ENCODE results near the gene ADAMTS2. TPM values are rescaled to one million over a fixed set of nuclear protein-coding genes. Genes with fewer than 3 reads are reported as not detected.

Gene ADAMTS2
- total and polyA plus RNA-seq, 3 donors from 2014 or later: 10.9 to 19.8 (median 13.6) TPM

DNA sequence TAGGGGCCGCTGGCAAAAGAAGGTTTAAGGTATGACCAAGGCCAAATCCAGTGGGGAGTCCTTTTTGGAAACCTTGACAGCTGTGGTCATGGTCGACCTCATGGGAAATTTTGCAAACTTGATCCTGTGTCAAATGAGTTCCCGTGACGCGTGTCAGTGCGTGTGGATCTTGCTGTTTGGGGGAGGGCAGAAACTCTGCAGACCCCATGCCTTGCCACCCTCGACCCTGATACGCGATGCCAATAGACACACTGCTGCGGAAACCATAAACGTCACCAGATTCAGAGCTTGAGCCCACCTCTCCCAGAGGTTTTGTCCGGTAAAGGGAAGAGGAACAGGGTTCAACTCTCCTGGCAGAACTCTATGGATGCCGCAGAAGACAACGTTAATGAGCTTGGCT, 104.7 kb downstream of the ADAMTS2 start:
- Histone ChIP-seq H3K27ac (no peak overlapping the region), H3K27me3 (no peaks in the 10 kb centered on the region), H3K4me3 (no peak overlapping the region), H3K36me3 (ENCODE audit: low read depth, missing control alignments) (no peaks in the 10 kb centered on the region), H3K9me3 (no peaks in the 10 kb centered on the region), H3K4me1 (no peaks in the 10 kb centered on the region)
- 92 to 94% methylated on average over 14 of the region's 14 CpGs for WGBS, 2 donors
- TF ChIP-seq CTCF (IDR thresholded peaks at IDR 0.05) (no peak), POLR2A (IDR thresholded peaks at IDR 0.05) (no peak)
- no peak for DNase-seq
- intact Hi-C loops (cut with DNase I; ENCODE audit: low total_unique reads): no loop called here

GRCh38 chr5:179239256-179240135, 105.8 kb downstream of the ADAMTS2 start:
- no peak overlapping the region for H3K4me3 ChIP-seq
- H3K4me1 ChIP-seq: no peaks in the 10 kb centered on the region
- no peak for DNase-seq
- no peaks in the 10 kb centered on the region for H3K27me3 ChIP-seq
- TF ChIP-seq CTCF (IDR thresholded peaks at IDR 0.05) (no peak), POLR2A (IDR thresholded peaks at IDR 0.05) (no peak)
- intact Hi-C loops (cut with DNase I; ENCODE audit: low total_unique reads): no loop called here
- H3K36me3 ChIP-seq (ENCODE audit: low read depth, missing control alignments): no peaks in the 10 kb centered on the region
- H3K9me3 ChIP-seq: no peaks in the 10 kb centered on the region
- H3K27ac ChIP-seq: no peak overlapping the region
- WGBS, 2 donors: 93 to 95% methylated on average over 23 of the region's 23 CpGs

DNA sequence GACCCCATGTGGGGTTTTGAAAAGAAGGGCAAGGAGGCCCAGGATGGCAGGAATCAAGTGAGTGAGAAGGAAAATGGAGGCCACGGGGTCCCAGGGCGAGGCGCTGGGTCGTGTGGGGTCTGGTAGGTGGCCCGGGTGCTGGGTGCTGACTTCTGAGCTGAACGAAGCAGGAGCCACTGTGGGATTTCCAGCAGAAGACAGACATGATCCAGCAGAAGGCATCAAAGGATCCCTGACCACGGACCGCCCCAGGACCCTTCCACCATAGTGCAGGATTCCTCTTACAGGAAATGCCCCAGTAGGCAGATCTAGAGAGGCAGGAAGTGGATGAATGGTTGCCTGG, 106.7 kb downstream of the ADAMTS2 start:
- no peak for TF ChIP-seq CTCF (IDR thresholded peaks at IDR 0.05)
- TF ChIP-seq POLR2A (IDR thresholded peaks at IDR 0.05): no peak
- H3K27ac ChIP-seq: no peak overlapping the region
- WGBS, 2 donors: 91 to 96% methylated on average over 8 of the region's 8 CpGs
- H3K4me3 ChIP-seq: no peak overlapping the region
- intact Hi-C loops (cut with DNase I; ENCODE audit: low total_unique reads): no loop called here
- no peaks in the 10 kb centered on the region for H3K4me1 ChIP-seq
- no peaks in the 10 kb centered on the region for H3K36me3 ChIP-seq (ENCODE audit: low read depth, missing control alignments)
- H3K9me3 ChIP-seq: no peaks in the 10 kb centered on the region
- no peak for DNase-seq
- H3K27me3 ChIP-seq: no peaks in the 10 kb centered on the region

DNA sequence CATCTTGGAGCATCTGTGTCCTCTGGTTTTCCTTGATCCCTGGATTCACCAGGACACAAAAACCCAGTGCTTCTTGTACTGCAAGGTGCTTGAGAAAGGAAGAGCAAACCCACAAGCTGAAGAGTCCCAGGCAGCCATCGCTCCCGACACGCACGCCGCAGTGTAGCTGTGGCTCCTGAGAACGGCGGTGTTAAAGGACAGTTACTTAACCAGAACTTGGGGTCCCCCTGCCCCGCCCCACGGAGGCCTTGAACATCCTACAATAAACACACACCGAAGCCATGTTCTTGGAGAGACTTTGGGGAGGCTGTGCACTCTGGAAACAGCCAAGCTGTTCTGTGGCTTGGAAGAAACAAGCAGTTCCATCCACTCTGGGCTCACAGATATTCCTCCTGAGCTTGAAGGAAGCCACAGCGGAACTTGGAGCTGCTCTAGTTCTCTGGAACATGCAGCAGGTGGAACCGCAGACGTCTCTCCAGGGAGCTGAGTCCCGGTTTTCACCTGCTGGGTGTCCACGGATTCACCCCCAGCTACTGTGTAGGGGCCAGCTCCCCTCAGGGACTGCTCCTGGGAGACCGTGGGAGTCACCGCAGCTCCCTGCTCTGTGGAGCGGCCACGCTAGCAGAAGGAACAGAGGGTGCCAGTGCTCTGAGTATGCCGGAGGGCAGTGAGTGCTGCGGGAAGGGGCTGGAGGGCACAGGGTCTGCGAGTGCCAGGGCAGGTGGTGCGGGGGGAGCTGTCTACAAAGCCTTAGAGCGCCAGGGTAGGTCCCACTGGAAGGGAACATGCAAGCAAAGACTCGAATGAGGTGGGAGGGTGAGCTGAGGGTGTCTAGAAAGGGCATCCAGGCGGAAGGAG, 107.3 kb downstream of the ADAMTS2 start:
- no peak for DNase-seq
- intact Hi-C loops (cut with DNase I; ENCODE audit: low total_unique reads): no loop called here
- H3K4me1 ChIP-seq: no peaks in the 10 kb centered on the region
- H3K27ac ChIP-seq: no peak overlapping the region
- H3K27me3 ChIP-seq: no peaks in the 10 kb centered on the region
- no peak overlapping the region for H3K4me3 ChIP-seq
- WGBS, 2 donors: 71 to 80% methylated on average over 16 to 26 of the region's 26 CpGs
- TF ChIP-seq POLR2A (IDR thresholded peaks at IDR 0.05): no peak
- no peak for TF ChIP-seq CTCF (IDR thresholded peaks at IDR 0.05)
- no peaks in the 10 kb centered on the region for H3K36me3 ChIP-seq (ENCODE audit: low read depth, missing control alignments)
- H3K9me3 ChIP-seq: no peaks in the 10 kb centered on the region
